Measurements from ENCODE around the gene PLIN4. TPM values are rescaled to one million over a fixed set of nuclear protein-coding genes. Genes with fewer than 3 reads are reported as not detected.

The PLIN4 gene
- total and polyA plus RNA-seq, 9 of the 15 experiments (the other 6 are each of a cell fraction or from before 2014, with no cell fraction given) = 0.04 to 0.16 (median 0.07) TPM; not detected in 3

DNA sequence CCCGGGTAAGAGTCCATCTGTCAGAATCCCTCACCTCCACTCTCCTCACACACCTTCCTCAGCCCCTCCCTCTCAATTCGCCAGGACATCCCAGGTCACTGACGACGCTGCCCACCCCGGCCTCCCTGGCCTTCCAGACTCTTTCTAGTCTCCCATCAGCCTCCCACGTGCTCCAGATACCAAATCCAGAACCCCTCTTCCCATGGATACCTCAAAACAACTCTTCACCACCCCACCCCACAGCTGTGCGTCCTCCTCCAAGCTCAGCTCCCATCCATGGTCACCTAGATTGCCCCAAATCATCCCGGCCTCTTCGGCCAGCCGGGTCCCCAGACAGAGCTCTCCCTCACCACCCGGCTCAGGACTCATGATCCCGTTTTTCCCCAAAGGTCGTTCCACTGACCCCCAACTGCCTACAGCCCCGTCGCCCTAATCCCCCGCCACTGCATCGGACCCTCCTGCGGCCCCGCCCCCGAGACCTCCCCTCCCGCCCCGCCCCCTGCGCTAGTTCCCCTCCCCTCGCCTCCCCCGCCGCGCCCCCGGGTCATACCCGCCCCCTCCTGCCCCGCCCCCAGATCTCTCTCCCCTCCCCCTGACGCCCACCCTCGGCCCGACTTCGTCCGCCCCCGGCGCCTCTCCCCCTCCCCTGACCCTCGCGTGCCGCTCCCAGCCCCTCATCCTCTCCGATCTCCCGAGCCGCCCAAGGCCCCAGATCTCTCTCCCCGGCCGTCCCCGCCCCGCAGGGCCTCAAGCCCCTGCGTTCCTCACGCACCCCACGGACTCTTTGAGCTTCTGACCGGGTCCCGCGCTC, 61.2 kb downstream of the PLIN4 start:
- H3K27me3 ChIP-seq (ENCODE audit: control insufficient read depth in 2 of 2, insufficient read depth in 2 of 2, low read length in 2 of 2) = no peaks in the 10 kb centered on the region
- peaks cover 28% of the 10 kb centered on the region; the same call in 2 of the 3 replicates for H3K36me3 ChIP-seq (ENCODE audit: control insufficient read depth, insufficient read depth, low read length)
- ChIA-PET CTCF (ENCODE audit: low intra/inter-chr PET ratio) (no interaction called here), POLR2A (interaction anchor here (0.5 to 6.3 kb wide), 7 partner anchors 12 to 1534 kb away, joined by 3 to 60 read pairs (median 5); partner anchors contain the start of genes CHAF1A and HDGFL2)
- peaks cover 5% of the 10 kb centered on the region; the same call in 1 of the 2 replicates for H4K20me1 ChIP-seq (replicated peaks; ENCODE audit: control insufficient read depth, insufficient read depth, low read length)
- FAIRE-seq (peak; percentile 42), DNase-seq (ENCODE audit: extremely low read depth in 1 of 4, low spot score in 3 of 4) (peak; percentile 71 to 91 (median 90)), ATAC-seq (peak; percentile 32)
- intact Hi-C loops (cut with micrococcal nuclease) = no loop called here
- peak overlapping the region; percentile 66; the same call in 1 of the 2 replicates for H2AFZ ChIP-seq (ENCODE audit: low read depth, low read length)
- 1% methylated on average over 17 of the region's 53 CpGs for WGBS (ENCODE audit: insufficient coverage, low coverage, missing lambda C conversion rate)
- H3K9me3 ChIP-seq (replicated peaks; ENCODE audit: control insufficient read depth, insufficient read depth, low read depth, low read length) = no peaks in the 10 kb centered on the region
- peaks cover 34% of the 10 kb centered on the region for H3K79me2 ChIP-seq (ENCODE audit: control insufficient read depth, insufficient read depth, low read length)
- peaks cover 21 to 56% of the 10 kb centered on the region in 2 experiments for H3K4me1 ChIP-seq (replicated peaks in 1 of 2; ENCODE audit: control insufficient read depth in 2 of 2, insufficient read depth in 2 of 2, low read length in 2 of 2)
- BruUV-seq (replicated peaks) = no TSS peak
- H3K4me2 ChIP-seq (ENCODE audit: insufficient read depth, low read length) = peak overlapping the region; percentile 96
- in situ Hi-C loops (cut with MboI) = no loop called here
- peak overlapping the region; percentile 67 for H3K4me3 ChIP-seq
- peak overlapping the region; percentile 76 for H3K27ac ChIP-seq (ENCODE audit: extremely low read depth, low read depth, low read length)
- H3K9ac ChIP-seq (ENCODE audit: insufficient read depth in 1 of 2, low read depth in 2 of 2, low read length in 2 of 2) = peak overlapping the region; percentile 76 to 87
- peaks cover 2% of the 10 kb centered on the region for H3K9me1 ChIP-seq (ENCODE audit: control insufficient read depth, insufficient read depth, low read length)
- TF ChIP-seq MED1 (CRISPR knock-in tag; IDR thresholded peaks at IDR 0.05; ENCODE audit: borderline replicate concordance) (no peak), ZFP30 (CRISPR knock-in tag; IDR thresholded peaks at IDR 0.05; ENCODE audit: borderline replicate concordance) (no peak), SIN3A (IDR thresholded peaks at IDR 0.05; ENCODE audit: borderline replicate concordance in 2 of 2, control insufficient read depth in 1 of 2, low read depth in 2 of 2, low read length in 2 of 2) (peak in 1 of 2 experiments; percentile 40; a peak in 2 of 4 replicates), BRD4 (IDR thresholded peaks at IDR 0.05) (no peak), RBM15 (IDR thresholded peaks at IDR 0.05; ENCODE audit: insufficient read depth, low read length) (no peak), SNRNP70 (optimal IDR thresholded peaks at IDR 0.05; ENCODE audit: low read depth, low read length) (no peak), PHF8 (IDR thresholded peaks at IDR 0.05; ENCODE audit: borderline replicate concordance, low read length) (peak; percentile 46; the same call in 1 of the 2 replicates), CCAR2 (IDR thresholded peaks at IDR 0.05; ENCODE audit: low read depth, low read length) (no peak), RBM14 (IDR thresholded peaks at IDR 0.05; ENCODE audit: borderline replicate concordance, insufficient read depth, low read depth, low read length) (no peak), JUND (IDR thresholded peaks at IDR 0.05; ENCODE audit: borderline replicate concordance, low read depth, low read length) (no peak), JUND (tag; IDR thresholded peaks at IDR 0.05; ENCODE audit: borderline replicate concordance, low read depth, low read length) (no peak), HLTF (IDR thresholded peaks at IDR 0.05) (0 out of 2 replicates have a peak, but pooled peaks have one; percentile 60), ATF1 (CRISPR knock-in tag; IDR thresholded peaks at IDR 0.05) (no peak), ATF1 (tag; IDR thresholded peaks at IDR 0.05) (no peak; the same call in 1 of the 2 replicates), SLC30A9 (CRISPR knock-in tag; IDR thresholded peaks at IDR 0.05) (no peak), ZNF217 (CRISPR knock-in tag; IDR thresholded peaks at IDR 0.05) (no peak), CBFB (CRISPR knock-in tag; IDR thresholded peaks at IDR 0.05) (no peak), RAD51 (IDR thresholded peaks at IDR 0.05; ENCODE audit: borderline replicate concordance, low read depth) (no peak), HDAC1 (IDR thresholded peaks at IDR 0.05) (peak in 1 of 2 experiments; percentile 51; a peak in 2 of 4 replicates), ZBTB7A (IDR thresholded peaks at IDR 0.05; ENCODE audit: borderline replicate concordance, control insufficient read depth, low read depth, low read length) (peak; percentile 69; the same call in 1 of the 2 replicates), ZZZ3 (IDR thresholded peaks at IDR 0.05) (no peak)
- TF ChIP-seq, protein P1, sequence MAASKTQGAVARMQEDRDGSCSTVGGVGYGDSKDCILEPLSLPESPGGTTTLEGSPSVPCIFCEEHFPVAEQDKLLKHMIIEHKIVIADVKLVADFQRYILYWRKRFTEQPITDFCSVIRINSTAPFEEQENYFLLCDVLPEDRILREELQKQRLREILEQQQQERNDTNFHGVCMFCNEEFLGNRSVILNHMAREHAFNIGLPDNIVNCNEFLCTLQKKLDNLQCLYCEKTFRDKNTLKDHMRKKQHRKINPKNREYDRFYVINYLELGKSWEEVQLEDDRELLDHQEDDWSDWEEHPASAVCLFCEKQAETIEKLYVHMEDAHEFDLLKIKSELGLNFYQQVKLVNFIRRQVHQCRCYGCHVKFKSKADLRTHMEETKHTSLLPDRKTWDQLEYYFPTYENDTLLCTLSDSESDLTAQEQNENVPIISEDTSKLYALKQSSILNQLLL (CRISPR knock-in tag; IDR thresholded peaks at IDR 0.05; ENCODE audit: borderline replicate concordance) = no peak

Measured in K562 (cell line).